Peyer's patch (tissue), 4 donors: ENCODE data around the gene HSPA8.

Experiments
- POLR2A ChIP-seq, 2 donors: fragments of 450-650 bp; IDR thresholded peaks; one replicate each; pipeline ENCODE4 v1.5.1; 2017; ENCODE audit warnings: antibody characterized with exemption in 2 of 2, mild to moderate bottlenecking in 2 of 2, moderate library complexity in 2 of 2
- TF ChIP-seq, protein P1 (sequence below), 6 experiments: fragments of 450-650 bp in 4 of 6; fragments of 200-600 bp in 2 of 6; sonication (generic) in 1 of 6; IDR thresholded peaks; one replicate each; pipeline ENCODE4 v1.5.1; 2017 to 2019; ENCODE audit warnings: antibody characterized with exemption in 6 of 6, mild to moderate bottlenecking in 3 of 6, moderate library complexity in 1 of 6

DNA sequence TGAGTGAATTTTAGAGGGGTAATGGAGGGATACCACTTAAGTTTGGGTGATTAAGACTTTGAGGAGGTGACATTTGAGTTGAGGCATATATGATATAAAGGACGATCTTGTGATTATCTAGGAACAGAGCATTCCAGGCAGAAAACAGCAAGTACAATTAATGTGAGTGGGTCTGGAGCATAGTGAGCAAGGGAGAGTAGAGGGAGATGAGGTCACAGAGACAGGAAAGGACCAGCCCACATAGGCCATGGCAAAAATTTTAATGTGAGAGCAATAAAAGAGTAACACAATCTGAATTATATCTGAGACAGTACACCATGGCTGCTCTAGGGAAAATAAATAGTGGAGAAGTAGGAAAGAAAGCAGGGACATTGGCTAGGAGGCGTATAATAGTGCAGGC lies 14.5 kb upstream of the HSPA8 start:
- TF ChIP-seq, protein P1, sequence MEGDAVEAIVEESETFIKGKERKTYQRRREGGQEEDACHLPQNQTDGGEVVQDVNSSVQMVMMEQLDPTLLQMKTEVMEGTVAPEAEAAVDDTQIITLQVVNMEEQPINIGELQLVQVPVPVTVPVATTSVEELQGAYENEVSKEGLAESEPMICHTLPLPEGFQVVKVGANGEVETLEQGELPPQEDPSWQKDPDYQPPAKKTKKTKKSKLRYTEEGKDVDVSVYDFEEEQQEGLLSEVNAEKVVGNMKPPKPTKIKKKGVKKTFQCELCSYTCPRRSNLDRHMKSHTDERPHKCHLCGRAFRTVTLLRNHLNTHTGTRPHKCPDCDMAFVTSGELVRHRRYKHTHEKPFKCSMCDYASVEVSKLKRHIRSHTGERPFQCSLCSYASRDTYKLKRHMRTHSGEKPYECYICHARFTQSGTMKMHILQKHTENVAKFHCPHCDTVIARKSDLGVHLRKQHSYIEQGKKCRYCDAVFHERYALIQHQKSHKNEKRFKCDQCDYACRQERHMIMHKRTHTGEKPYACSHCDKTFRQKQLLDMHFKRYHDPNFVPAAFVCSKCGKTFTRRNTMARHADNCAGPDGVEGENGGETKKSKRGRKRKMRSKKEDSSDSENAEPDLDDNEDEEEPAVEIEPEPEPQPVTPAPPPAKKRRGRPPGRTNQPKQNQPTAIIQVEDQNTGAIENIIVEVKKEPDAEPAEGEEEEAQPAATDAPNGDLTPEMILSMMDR (IDR thresholded peaks at IDR 0.05): no peak
- no peak for TF ChIP-seq POLR2A (IDR thresholded peaks at IDR 0.05)
